HPDE6-E6E7 (cell line): ENCODE measurements around the gene JAZF1.

Experiments
- DNase-seq: peaks from one replicate; pipeline ENCODE4 v3.0.0; 2011; ENCODE audit warnings: missing footprints; ENCODE audit errors: extremely low spot score

JAZF1 gene

DNA sequence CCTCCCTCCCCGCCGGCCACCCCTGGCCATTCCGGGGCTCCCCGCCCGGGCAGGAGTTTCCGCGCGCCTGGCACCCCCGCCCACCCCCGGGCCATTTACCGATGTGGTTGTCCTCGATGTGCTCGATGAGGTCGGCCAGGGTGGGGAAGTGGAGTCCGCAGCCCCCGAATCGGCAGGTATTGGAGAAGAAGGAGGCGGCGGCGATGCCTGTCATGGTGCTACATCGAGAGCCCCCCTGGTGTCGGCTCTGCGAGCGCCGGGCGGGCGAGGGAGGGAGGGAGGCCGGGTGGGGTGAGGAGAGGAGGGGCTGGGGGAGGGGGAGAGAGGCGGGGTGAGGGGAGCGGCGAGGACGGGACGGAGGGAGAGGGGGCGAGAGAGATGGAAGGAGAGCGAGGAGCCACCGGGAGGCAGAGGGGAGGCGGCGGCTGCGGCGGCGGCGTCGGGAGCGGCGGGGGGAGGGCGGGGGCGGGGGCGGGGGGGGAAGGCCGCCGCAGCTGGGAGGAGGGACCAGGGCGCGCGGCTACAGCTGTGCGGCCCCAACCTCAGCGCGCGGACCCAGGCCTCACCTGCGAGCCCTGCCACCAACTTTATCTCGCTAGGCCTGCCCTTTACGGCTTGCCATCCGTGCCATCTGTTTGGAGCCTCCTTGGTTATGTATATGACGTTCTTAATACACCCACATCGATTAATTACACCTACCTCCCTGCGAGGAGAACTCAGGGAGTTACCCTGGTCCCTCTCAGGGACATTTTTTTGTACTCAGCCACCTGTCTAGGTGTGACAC, at the start of gene JAZF1:
Gene JAZF1 (minus strand): TSS at position 432 of the 784 bp plus-strand sequence.
- peak; percentile 12 for DNase-seq

DNA sequence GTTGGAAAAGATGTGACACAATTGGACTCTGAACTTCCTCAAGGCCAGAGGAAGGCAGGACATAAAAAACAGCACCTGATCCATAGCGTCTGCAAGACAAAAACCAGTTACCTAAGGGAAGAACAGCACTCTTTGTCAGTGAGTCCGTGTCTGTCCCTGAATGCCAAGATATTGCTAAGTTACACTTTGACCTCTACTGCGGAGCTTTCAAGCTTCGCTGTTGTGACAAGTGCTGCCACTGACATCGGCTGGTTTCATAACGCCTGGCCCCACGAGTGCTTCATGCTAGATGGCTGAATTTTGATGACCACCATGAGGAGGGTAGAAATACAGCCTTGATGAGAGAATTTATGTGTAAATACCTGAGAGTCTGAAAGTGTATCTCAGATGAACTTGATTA, 49.7 kb upstream of the JAZF1 start:
- DNase-seq, result no peak

DNA sequence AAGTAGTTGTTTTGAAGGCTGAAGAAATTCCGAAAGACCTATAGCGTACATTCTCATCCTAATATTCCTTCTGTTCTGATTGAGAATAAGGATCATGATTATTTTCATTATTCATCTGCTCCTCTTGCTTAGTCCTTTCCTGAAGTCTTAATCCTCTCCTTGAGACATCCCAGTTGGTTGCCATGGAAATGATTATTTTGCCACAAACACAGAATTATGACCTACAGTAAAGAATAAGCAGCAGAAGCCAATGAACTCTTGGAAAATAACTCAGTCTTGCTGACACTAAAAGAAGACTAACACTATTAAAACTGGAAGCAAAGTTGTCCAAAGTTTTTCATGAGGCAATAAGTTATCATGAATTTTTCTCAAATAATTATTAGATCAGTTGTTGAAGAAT, 47.8 kb upstream of the JAZF1 start:
- DNase-seq, result no peak

DNA sequence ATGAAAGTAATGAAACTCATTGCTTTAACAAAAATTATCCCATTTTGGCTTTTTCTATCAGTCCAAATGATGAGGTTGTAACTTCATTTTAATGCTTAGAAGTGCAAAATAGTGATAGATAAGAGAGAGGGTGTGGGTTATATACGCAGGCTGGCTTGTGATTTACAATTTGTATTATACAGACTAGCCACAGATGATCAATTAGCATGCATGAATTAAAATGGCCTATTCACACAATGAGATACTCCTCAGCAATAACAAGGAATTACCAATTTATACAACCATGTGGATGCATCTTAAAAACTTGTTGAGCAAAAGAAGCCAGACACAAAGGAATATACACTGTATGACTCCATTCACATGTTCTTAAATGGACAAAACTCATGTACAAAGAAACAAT, 45.4 kb upstream of the JAZF1 start:
- DNase-seq, result no peak

DNA sequence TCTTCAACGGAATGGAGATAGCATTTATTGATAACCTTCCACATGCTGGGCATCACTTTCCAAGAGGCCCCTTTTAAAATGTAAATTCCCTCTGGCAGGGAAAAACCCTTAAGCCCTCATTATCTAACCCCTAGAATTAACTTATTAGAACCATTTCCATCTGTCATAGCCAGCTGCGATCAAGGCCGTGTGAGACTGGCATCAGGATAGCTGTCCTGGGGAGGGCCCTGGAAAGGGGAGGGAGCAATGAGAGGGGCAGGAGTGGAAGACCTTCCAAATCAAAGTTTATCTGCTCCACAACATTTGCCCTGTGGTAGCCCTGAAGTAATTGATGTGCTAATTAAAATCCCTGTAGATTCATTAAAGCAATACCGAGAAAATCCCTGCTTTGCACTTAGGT, 45.0 kb upstream of the JAZF1 start:
- no peak for DNase-seq

DNA sequence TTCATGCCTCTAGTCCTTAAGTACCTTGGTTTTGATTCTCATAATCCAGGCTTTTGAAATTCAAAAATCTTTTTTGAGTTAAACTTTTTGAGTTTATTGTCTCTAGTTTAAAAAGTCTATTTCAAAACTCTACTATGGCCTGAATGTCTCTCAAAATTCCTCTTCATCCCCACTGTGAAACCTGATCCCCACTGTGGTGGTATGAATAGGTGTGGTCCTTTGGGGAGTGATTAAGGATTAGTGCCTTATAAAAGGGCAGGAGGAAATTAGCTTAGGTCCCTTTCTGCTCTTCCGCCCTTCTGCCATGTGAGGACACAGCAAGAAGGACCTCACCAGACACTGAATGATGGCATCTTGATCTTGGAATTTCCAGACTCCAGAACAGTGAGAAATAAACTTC, 44.1 kb upstream of the JAZF1 start:
- DNase-seq, result no peak

DNA sequence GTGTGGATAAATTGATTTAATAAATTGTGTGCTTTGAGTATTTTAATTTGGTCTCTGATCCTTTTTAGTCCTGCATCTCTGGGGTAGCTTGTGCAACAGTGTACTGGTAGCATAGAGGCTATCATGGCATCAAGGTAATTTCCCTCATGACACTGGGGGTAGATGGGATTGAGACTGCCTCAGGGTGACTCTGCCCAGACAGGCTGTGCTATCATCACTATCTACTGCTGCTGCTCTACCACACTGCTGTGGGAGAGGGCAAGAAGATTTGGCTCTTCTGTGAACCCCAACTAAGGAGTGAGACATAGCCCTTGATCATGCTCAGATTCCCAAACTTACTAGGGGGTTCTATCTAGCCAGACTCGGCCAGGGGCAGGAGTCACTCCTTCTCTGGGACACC, 43.6 kb upstream of the JAZF1 start:
- no peak for DNase-seq

DNA sequence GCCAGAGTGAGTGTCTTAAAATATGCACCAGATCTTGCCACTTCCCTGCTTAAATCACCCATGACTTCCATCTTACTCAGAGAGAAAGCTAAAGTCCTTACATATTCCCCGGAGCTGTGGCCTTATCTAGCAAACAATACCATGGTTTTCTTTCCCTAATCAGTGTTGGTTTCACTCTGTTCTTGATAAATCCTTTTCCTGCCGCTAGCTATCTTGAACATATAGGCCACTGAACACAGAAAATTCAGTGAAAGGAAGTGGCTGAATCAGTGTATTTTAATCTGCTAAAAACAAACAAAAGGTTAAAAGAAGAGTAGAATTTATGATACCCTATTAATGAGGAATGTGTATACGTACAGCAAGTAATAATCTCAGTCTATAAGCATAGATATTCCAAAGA, 42.0 kb upstream of the JAZF1 start:
- DNase-seq, result no peak

DNA sequence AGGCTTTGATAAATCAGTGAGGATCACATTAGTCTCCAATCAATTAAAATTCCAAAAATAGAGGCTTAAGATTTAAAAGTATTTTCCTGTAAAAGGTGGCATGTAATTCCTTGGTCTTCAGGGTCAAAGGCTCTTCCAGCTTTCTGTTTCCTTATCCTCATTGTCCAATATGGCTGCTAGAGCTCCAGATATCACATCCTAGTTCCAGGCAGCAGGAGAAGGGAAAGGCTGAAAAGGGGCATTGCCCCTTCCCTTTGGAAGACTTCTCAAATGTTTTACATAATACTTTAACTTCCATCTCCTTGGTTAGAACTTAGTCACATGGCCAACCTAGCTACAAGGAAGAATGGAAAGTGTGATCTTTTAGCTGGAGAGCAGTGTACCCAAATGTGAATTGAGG, 39.2 kb upstream of the JAZF1 start:
- DNase-seq, result no peak

DNA sequence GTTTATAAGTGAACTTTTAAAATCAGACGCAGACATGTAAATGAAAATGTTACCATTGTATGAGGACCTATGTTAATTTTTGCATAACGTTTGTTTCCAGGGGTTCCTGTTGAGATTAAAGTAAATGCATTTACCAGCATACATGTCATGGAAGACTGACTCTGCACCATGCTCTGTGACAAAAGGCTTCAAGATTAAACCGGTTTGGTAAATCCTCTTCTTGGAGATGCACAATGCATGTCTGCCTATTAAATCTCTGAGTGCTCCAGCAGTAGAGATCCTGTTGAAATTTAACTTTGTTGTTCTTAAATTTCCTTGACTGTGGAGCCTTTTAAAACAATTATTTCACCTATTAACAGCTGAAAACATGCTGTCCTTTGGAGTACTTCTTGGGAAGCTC, 36.5 kb upstream of the JAZF1 start:
- no peak for DNase-seq

DNA sequence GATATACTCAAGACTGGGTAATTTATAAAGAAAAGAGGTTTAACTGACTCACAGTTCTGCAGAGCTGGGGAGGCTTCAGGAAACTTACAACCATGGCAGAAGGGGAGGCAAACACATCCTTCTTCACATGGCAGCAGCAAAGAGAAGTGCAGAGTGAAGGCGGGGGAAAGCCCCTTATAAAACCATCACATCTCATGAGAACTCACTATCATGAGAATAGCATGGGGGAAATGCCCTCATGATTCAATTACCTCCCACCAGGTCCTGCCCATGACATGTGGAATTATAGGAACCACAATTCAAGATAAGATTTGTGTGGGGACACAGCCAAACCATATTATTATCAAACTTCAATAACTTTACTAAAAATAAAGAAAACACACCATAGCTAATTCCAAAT, 30.4 kb upstream of the JAZF1 start:
- DNase-seq, result no peak

DNA sequence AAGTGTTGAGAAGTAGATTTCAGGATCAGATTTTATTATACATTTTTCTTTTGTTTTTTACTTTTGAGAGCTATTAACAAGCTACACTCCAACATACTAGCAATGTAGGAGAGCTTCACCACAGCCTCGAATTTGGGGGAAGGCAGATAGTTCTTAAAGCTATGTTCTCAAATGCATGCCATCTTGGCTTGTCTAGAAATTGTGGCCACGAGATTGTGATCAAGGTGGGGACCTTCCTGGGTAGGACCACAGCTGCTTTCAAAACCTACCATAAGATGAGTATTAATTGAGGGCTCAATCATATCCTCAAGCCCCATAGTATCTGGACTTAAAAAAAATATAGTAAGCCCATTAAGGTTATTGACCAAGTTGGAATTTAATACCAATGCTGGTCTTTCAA, 27.9 kb upstream of the JAZF1 start:
- no peak for DNase-seq

DNA sequence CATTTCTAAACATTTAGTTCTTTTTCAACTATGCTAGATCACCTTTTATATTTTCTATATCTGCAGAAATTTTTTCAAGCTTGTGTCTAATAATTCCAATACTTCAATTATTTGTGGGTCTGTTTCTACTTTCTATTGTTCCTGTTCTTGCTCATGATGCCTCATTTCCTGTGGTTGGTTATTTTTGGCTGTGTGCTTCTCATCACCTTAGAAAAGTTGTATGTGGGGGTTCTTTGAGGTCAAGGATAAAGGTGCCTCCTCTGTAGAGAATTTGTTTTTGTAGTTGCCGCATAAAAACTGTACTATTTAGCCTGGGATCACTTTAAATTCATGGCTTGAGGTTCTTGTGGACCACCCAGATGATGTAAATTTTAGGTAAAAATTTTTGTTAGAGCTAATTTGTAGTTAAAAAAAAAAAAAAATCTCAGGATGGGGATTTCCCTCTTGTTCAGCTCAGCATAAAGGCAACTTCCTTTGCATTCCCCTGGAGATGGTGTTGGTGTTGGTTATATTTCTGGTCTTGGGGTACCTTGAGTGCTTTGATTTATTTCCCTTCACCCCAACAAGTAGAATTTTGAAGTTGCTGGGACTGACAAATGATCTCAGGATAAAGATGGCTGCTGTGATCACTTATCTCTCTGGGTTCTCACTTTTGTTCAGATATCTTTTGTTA, 27.0 kb upstream of the JAZF1 start:
- DNase-seq, result peak; percentile 16

DNA sequence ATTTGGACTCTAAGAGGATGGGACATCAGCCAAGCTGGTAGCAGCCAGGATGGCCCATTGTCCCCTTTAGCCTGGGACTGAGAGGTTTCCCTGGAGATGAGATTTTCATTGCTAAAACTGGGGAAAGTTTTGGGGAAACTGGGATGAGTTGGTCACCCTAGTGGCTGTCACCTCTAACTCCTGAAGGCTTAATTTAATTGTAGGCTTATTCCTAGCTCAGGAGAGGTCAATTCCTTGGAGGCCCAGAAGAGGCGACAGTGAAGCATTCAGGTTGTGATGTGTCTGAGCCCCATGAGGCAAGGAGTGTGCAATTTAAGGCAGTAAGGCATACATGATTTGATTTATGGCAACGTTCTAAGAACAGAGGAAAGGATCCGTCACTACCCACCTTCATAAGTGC, 24.9 kb upstream of the JAZF1 start:
- no peak for DNase-seq

DNA sequence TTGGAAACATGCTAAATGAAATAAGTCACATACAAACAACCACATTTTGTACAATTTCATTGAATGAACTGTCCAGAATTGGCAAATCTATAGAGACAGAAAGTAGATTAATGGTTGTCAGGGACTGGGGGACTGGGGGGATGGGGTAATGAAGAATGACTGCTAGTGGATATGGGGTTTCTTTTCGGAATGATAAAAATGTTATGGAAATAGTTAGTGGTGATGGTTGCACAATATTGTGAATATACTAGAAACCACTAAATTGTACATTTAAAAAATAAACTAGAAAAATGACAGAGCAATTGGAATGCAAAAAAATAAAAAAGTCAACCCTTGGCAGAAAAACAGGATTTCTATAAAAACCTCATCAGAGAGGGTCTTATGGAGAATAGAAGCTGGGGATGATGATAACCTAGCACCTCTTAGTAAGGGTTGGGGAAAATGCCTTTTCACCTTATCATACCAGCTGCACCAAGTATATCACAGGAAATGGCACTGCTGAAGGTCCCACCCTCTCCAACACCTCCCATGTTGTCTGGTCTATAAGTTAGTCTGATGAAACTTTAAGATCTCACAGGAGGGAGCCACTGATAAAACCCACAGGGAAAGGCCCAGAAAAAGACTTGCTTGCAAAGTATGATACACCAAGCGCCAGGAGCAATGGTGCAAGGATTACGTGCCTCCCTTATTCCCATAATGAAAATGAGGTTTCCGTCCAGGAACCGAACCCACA, 23.1 kb upstream of the JAZF1 start:
- DNase-seq, result no peak

DNA sequence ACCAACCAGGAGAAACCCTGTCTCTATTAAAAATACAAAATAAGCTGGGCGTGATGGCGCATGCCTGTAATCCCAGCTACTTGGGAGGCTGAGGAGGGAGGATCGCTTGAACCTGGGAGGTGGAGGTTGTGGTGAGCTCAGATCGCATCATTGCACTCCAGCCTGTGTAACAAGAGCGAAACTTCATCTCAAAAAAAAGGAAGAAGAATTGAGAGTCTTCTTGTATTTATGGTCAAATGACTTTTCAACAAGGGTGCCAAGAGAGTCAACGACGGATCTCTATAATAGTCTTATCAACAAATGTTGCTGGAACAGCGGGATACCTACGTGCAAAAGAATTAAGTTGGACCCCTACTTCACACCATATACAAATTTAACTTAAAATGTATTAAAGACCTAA, 21.6 kb upstream of the JAZF1 start:
- no peak for DNase-seq

DNA sequence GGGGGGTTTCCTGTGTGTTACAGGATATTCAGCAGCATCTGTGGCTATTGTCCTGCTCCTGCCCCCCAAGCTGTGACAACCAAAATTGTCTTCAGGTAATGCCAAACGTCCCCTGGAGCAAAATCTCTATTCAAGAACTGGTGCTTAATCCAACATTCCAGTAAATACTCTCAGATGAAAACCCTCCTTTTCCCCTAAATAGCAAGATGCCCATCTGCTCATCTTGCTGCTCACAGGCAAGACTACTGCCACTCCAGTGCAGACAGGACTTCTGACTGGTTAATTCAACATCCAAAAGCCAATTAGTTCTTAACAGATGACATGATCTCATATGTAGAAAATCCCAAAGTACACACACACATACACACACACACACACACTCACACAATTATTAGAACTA, 20.5 kb upstream of the JAZF1 start:
- DNase-seq, result no peak

DNA sequence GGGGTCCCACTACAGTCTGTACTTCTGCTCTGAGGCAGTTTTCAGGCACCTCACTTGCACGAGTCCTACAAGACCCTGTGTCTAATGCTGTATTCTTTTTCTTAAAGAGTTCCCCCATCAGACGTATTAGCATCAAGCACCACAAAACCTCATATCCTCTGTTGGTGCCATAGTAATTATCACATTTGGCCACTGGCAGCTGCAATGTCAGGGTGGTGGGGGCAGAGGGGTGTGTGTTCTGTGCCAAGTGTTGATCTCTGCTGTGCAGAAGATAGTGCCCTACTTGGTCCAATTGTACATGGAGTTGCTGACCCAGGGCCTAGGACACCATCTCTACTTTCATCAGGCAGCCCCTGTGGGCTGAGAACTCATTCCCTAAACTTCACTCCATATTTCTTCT, 20.0 kb upstream of the JAZF1 start:
- DNase-seq, result no peak

DNA sequence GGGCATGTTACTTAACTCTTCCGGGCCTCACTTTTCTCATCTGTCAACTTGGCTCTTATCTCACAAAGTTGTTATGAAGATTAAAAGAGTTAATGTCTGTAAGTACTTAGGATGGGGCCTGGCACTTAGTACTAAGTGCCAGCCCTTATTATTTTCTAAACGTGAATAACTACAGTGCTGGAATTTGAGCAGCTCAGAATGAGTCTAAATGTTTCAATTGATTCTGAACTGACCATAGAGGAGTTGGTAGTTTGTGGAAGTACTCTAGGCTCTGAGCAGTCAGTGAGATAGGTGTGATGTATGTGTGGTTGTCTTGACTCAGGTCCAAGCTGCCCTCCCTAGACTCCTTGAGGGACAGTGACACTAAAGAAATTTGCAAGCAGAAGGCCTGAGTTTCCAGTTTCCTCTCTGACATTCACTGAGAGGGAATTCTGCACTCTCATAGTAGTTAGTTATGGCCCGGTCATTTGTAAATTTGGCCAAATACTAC, 18.5 kb upstream of the JAZF1 start:
- DNase-seq, result no peak

DNA sequence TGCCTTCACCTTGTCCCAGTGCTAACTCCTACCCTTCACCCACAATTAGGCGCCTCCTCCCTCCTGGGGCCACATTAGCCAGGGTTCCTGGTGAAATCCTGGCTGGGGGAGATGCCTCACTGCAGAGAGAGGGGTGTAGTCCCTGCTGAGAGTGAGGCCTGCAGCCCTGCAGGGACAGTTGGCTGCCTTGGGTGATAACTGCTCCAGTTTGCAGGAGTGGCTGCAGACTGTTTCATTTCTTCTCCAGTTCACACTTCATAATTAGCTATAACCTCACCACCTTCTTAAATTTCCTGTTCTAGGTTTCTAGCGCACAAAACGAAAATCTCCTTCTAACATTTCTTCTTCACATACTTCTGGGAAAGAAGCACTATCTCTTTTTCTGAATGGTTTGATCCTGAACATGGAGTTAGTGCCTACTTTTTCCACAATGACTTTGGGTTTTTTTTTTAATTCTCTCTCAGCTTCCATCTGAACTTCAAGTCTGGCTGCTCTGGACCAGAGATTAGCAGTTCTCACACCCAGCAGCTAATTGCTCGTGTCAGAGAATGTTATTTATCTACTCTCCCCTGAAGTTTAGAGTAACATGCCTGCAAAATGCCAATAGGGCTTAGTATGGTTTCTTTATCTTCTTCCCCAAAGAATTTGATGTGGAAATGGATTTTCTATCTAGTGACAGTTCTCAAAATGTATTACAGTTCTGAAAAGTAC, 15.5 kb upstream of the JAZF1 start:
- DNase-seq, result no peak

DNA sequence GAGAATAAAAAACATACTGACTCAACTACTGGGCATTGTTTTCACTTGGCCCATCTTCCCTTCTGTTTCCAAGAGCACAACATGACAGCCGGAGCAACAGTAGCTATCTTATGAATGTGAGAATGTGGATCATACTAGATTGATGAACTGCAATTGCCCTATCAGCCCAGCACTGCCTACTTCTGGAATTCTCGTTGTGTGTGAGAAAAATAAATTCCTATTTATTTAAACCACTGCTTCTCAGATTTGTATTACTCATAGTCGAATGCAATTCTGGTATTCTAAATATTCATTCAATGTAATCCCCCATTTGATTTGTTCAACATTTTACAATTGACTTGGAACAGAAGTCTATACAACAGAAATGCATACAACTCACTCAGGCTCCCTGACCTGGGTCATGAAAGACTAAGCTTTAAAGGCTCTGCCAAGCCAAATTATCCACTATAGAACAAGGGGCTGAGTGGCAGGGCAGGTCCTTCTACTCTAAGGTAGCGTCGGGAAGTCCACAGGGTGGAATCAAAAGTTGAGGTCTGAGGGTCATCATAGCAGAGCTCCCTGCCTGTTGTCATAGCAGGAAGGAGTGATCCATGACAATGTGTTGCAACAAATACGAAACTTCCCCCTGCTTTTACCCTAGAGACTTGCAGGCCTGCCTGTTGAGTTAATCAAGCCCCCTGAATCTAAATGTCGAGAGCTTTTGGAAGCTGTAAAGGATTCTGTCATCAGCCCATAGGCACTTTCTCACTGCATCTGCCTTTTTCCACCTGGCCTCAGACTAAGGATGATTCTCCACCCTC, 12.4 kb upstream of the JAZF1 start:
- no peak for DNase-seq
